Stomach (tissue), 9 donors: Measurements from ENCODE around the gene FBXO11. TPM values are rescaled to one million over a fixed set of nuclear protein-coding genes. Genes with fewer than 3 reads are reported as not detected.

Source experiments
- DNase-seq, 2 donors: peaks; one replicate each; pipeline versions ENCODE4 v3.0.0 to v3.0.0-alpha.2; 2013 to 2019
- H3K27ac ChIP-seq, 5 donors: fragments of 200-600 bp in 4 of 5; sonication (generic) in 4 of 5; one replicate each; pipeline ENCODE4 v1.5.1; 2013 to 2019; ENCODE audit warnings: mild to moderate bottlenecking in 1 of 5, moderate library complexity in 1 of 5
- H3K27me3 ChIP-seq, 3 donors: fragments of 200-600 bp; sonication (generic); one replicate each; pipeline ENCODE4 v1.5.1; 2017 to 2019; ENCODE audit warnings: mixed run types in 1 of 3
- H3K36me3 ChIP-seq, 4 donors: fragments of 200-600 bp; sonication (generic); 1 replicate in 3 of 4; 2 replicates in 1 of 4; pipeline ENCODE4 v1.5.1; 2016 to 2019
- H3K4me1 ChIP-seq, 4 donors: fragments of 200-600 bp; sonication (generic); one replicate each; pipeline ENCODE4 v1.5.1; 2016 to 2019
- H3K4me3 ChIP-seq, 4 donors: fragments of 200-600 bp; sonication (generic) in 3 of 4; one replicate each; pipeline ENCODE4 v1.5.1; 2016 to 2019; ENCODE audit warnings: mild to moderate bottlenecking in 1 of 4
- H3K9me3 ChIP-seq, 4 donors: fragments of 200-600 bp; sonication (generic); one replicate each; pipeline ENCODE4 v1.5.1; 2016 to 2019
- EP300 ChIP-seq: sonication (generic); formaldehyde crosslinking; IDR thresholded peaks from one replicate; pipeline ENCODE4 v1.6.1; 2017; ENCODE audit warnings: antibody characterized with exemption
- POLR2A ChIP-seq, 4 donors: fragments of 450-650 bp; IDR thresholded peaks; one replicate each; pipeline ENCODE4 v1.6.1; 2016; ENCODE audit warnings: antibody characterized with exemption in 4 of 4, control low read depth in 2 of 4, mild to moderate bottlenecking in 1 of 4, moderate library complexity in 1 of 4
- POLR2AphosphoS5 ChIP-seq, 3 donors: sonication (generic); formaldehyde crosslinking; IDR thresholded peaks; one replicate each; pipeline ENCODE4 v1.6.1; 2016; ENCODE audit warnings: antibody characterized with exemption in 3 of 3
- WGBS, 5 donors: extraction: QIAGEN DNeasy Blood & Tissue Kit in 3 of 5; methylation state at CpG; one replicate each; pipeline versions ENCODE4 v1.1.5 to v1.1.7; 2013 to 2018; 5-methylcytosine and 5-hydroxymethylcytosine counted together
- intact Hi-C: fragments of 100-400 bp; cut with DNase I; formaldehyde crosslinking; loops from one replicate; pipeline ENCODE4 v1.15.1; 2023; ENCODE audit warnings: low total_unique reads
- polyA plus RNA-seq, 3 donors: library from polyadenylated mRNA; stranded (reverse); fragments of 200-250 nt; gene quantifications; one replicate each; pipeline ENCODE4 v1.2.3, GENCODE V29; 2013
- total RNA-seq, 5 donors: library from RNA; depleted of rRNA; stranded (reverse); fragments of >200 nt; gene quantifications; one replicate each; pipeline versions ENCODE4 v1.1.0 to v1.2.3, GENCODE V29; 2014 to 2016
- TF ChIP-seq, protein P1 (sequence below), 7 experiments: fragments of 450-650 bp in 4 of 7; fragments of 200-600 bp in 3 of 7; sonication (generic) in 3 of 7; IDR thresholded peaks; one replicate each; pipeline ENCODE4 v1.5.1; 2016 to 2019; ENCODE audit warnings: antibody characterized with exemption in 7 of 7, control low read depth in 2 of 7, mild to moderate bottlenecking in 1 of 7
- donor health status: healthy with polysubstance abuse.
- donor health status: Bipolar disorder and iron deficiency.
- donor health status: healthy.

Gene FBXO11
- total and polyA plus RNA-seq, 8 donors: 7.6 to 120 (median 30.8) TPM

DNA sequence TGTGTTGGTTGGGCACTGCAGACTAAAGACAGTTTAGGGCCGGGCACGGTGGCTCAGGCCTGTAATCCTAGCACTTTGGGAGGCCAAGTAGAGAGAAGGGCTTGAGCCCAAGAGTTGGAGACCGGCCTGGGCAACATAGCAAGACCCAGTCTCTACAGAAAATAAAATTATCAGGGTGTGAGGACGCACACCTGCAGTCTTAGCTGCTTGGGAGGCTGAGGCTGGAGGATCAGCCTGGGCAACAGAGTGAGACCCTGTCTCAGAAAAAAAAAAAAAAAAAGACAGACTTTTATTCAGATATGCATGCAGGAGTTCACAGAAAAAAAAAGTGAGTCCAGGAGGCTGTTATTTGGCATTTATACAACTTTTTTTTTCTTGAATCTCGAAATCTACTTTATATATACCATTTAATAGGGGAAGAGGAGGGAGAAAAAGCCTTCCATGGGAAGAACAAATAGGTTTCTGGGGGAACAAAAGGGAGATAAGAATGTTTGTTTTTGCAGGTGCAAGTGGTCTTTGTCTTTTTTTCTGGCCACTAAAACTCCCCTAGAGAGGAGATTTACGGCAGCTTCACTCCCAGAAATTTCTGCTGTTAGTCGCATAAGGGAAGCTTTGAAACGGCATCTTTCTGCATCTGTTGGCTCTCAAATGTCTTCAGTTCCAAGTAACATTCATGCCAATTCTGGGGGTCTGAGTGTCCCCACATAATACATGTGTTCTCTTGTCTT is 127.4 kb downstream of the FBXO11 start:
- intact Hi-C loops: no loop called here

DNA sequence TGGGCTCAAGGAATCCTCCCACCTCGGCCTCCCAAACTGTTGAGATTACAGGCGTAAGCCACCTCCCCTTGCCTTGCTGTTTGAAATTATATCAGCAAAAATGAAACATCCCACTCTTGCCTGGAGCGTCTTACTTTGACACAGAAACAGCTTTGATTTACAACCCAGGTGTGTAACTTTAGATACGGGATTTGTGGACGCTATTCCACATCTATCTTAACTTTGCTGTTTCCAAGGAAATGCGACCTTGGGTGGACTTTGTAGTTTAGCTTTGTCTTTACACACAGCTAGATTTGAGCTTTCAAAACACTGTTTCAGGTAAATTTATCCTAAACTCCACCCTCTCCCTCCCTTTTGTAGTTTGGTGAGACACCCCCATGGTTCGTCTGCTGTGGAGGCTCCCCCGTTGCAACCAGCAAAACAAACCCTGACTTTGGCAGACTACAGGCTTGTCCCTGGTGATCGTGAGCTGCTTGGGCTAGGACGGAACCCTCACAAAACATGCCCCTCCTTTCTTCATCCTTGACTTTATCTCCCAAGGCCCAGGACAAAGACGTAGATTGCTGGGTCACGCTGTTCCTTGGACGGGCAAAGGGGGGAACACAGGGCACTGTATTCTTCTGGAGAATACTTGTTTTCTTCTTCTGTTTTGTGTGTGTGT is 128.9 kb downstream of the FBXO11 start:
- WGBS, 5 donors: 49 to 67% (median 60%) methylated on average over 13 of the region's 13 CpGs
- no peak overlapping the region for H3K4me3 ChIP-seq
- no peak overlapping the region for H3K27ac ChIP-seq
- peak in 1 of 2 donors; percentile 36 for DNase-seq
- intact Hi-C loops: no loop called here
- H3K9me3 ChIP-seq: no peaks in the 10 kb centered on the region
- peaks cover 4 to 6% (median 6%) of the 10 kb centered on the region in 4 donors for H3K4me1 ChIP-seq
- no peaks in the 10 kb centered on the region for H3K27me3 ChIP-seq
- H3K36me3 ChIP-seq: no peaks in the 10 kb centered on the region
- TF ChIP-seq, protein P1, sequence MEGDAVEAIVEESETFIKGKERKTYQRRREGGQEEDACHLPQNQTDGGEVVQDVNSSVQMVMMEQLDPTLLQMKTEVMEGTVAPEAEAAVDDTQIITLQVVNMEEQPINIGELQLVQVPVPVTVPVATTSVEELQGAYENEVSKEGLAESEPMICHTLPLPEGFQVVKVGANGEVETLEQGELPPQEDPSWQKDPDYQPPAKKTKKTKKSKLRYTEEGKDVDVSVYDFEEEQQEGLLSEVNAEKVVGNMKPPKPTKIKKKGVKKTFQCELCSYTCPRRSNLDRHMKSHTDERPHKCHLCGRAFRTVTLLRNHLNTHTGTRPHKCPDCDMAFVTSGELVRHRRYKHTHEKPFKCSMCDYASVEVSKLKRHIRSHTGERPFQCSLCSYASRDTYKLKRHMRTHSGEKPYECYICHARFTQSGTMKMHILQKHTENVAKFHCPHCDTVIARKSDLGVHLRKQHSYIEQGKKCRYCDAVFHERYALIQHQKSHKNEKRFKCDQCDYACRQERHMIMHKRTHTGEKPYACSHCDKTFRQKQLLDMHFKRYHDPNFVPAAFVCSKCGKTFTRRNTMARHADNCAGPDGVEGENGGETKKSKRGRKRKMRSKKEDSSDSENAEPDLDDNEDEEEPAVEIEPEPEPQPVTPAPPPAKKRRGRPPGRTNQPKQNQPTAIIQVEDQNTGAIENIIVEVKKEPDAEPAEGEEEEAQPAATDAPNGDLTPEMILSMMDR (IDR thresholded peaks at IDR 0.05): no peak
- TF ChIP-seq EP300 (no peak), POLR2AphosphoS5 (IDR thresholded peaks at IDR 0.05) (no peak), POLR2A (IDR thresholded peaks at IDR 0.05) (no peak)

More for the DNA sequence above, 127.4 kb downstream of the FBXO11 start:
- Histone ChIP-seq H3K36me3 (no peaks in the 10 kb centered on the region), H3K4me3 (no peak overlapping the region), H3K27me3 (no peaks in the 10 kb centered on the region), H3K9me3 (no peaks in the 10 kb centered on the region), H3K27ac (no peak overlapping the region), H3K4me1 (peaks cover 4 to 8% (median 7%) of the 10 kb centered on the region in 4 donors)
- no peak for DNase-seq
- WGBS, 5 donors: 76 to 88% (median 83%) methylated on average over 8 of the region's 8 CpGs
- TF ChIP-seq POLR2A (IDR thresholded peaks at IDR 0.05) (no peak), POLR2AphosphoS5 (IDR thresholded peaks at IDR 0.05) (no peak), EP300 (no peak)
- TF ChIP-seq, protein P1 (IDR thresholded peaks at IDR 0.05): no peak

DNA sequence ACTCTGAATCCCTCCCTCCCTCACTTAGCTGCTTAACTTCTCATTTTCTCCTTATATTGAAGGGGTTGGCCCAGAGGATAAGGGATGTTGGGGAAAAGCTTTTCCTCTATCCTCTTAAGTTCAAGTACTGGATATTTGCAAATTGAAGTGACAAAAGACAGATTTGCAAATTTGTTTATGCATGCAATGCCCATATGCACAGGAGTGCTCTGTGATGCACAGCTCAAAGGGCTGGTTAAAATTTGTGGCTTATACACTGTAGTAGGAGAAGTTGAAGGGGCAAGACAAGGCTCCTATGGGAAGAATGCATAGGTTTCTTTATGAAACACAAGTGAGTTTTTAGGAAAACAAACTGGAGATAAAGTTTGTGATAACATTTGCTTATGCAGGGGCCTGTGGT is 131.7 kb downstream of the FBXO11 start:
- no peak for DNase-seq
- H3K36me3 ChIP-seq: no peaks in the 10 kb centered on the region
- no peaks in the 10 kb centered on the region for H3K27me3 ChIP-seq
- no peak overlapping the region for H3K4me3 ChIP-seq
- no peaks in the 10 kb centered on the region for H3K4me1 ChIP-seq
- TF ChIP-seq POLR2AphosphoS5 (IDR thresholded peaks at IDR 0.05): no peak
- H3K9me3 ChIP-seq: no peaks in the 10 kb centered on the region
- no peak overlapping the region for H3K27ac ChIP-seq
- intact Hi-C loops: no loop called here

DNA sequence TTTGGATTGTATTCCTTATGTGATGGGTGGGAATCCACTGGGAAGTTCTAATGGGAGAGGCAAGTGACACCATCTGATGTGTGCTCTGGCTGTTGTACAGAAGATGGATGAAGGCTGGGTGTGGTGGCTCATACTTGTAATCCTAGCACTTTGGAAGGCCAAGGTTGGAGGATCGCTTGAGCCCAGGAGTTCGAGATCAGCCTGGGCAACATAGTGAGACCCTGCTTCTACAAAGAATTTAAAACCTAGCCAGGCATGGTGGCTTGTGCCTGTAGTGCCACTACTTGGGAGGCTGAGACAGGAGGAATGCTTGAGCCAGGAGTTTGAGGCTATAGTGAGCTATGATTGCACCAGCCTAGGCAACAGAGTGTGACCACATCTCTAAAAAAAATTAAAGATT is 134.0 kb downstream of the FBXO11 start:
- Histone ChIP-seq H3K27me3 (peaks cover 0 to 3% (median 0%) of the 10 kb centered on the region in 3 donors), H3K27ac (no peak overlapping the region), H3K36me3 (no peaks in the 10 kb centered on the region), H3K9me3 (no peaks in the 10 kb centered on the region), H3K4me3 (no peak overlapping the region), H3K4me1 (peaks cover 0 to 6% (median 5%) of the 10 kb centered on the region in 4 donors)
- intact Hi-C loops: no loop called here
- TF ChIP-seq POLR2A (IDR thresholded peaks at IDR 0.05) (no peak), EP300 (no peak), POLR2AphosphoS5 (IDR thresholded peaks at IDR 0.05) (no peak)
- TF ChIP-seq, protein P1 (IDR thresholded peaks at IDR 0.05): no peak
- DNase-seq: no peak
- 95 to 100% (median 97%) methylated on average over 2 of the region's 2 CpGs for WGBS, 5 donors

DNA sequence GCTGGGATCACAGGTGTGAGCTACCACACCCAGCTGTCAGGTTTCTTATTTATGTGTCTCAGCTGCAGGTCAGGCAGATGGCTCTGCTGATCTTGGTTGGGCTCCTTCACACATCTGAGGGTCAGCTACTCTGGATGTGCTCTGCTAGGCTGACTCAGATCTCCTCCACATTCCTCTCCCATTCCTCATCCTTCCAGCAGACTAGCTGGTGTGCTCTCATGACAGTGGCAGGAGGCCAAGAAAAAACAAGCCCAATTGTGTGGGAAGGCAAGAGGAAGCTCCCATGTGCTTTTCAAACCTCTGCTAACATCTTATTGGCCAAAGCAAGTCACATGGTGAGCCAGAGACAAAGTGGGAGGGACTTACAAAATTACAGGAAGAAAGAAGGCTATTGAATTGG is 135.1 kb downstream of the FBXO11 start:
- Histone ChIP-seq H3K36me3 (no peaks in the 10 kb centered on the region), H3K4me3 (no peak overlapping the region), H3K4me1 (peaks cover 0 to 6% (median 5%) of the 10 kb centered on the region in 4 donors), H3K9me3 (no peaks in the 10 kb centered on the region), H3K27ac (no peak overlapping the region), H3K27me3 (peaks cover 0 to 3% (median 0%) of the 10 kb centered on the region in 3 donors)
- TF ChIP-seq POLR2AphosphoS5 (IDR thresholded peaks at IDR 0.05) (no peak), EP300 (no peak), POLR2A (IDR thresholded peaks at IDR 0.05) (no peak)
- TF ChIP-seq, protein P1 (IDR thresholded peaks at IDR 0.05): no peak
- DNase-seq: no peak
- intact Hi-C loops: no loop called here
